ENCODE measurements around the gene CDK15.

DNA sequence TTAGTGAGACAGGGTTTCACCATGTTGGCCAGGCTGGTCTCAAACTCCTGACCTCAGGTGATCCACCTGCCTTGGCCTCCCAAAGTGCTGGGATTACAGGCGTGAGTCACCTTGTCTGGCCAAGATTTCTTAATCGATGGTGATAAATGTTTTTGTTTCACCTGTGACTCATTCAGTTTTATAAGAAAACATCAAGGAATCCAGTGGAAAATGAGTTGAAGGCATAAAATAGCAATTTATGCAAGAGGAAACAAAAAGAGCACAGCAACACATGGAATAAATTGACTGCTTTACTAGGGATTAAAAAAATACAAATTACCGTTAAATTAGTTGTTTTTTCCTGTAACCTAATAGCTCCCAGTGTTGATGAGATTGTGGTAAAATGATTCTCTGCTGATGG lies 80.2 kb downstream of the CDK15 start:
- TF ChIP-seq, protein P1, sequence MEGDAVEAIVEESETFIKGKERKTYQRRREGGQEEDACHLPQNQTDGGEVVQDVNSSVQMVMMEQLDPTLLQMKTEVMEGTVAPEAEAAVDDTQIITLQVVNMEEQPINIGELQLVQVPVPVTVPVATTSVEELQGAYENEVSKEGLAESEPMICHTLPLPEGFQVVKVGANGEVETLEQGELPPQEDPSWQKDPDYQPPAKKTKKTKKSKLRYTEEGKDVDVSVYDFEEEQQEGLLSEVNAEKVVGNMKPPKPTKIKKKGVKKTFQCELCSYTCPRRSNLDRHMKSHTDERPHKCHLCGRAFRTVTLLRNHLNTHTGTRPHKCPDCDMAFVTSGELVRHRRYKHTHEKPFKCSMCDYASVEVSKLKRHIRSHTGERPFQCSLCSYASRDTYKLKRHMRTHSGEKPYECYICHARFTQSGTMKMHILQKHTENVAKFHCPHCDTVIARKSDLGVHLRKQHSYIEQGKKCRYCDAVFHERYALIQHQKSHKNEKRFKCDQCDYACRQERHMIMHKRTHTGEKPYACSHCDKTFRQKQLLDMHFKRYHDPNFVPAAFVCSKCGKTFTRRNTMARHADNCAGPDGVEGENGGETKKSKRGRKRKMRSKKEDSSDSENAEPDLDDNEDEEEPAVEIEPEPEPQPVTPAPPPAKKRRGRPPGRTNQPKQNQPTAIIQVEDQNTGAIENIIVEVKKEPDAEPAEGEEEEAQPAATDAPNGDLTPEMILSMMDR (IDR thresholded peaks at IDR 0.05): no peak
- TF ChIP-seq POLR2A (IDR thresholded peaks at IDR 0.05): no peak

All from prostate gland (tissue), 2 donors.